KMS-11 (cell line): ENCODE results near the gene TBK1.

Experiments
- H2AFZ ChIP-seq: fragments of 200-600 bp; sonication (generic); 2 replicates; pipeline ENCODE4 v1.6.1; 2016; ENCODE audit warnings: antibody characterized with exemption, mixed run types, low read depth
- H3K27ac ChIP-seq: fragments of 200-600 bp; sonication (generic); 2 replicates; pipeline ENCODE4 v1.6.1; 2016; ENCODE audit warnings: mild to moderate bottlenecking, mixed run types
- H3K27me3 ChIP-seq: fragments of 200-600 bp; sonication (generic); 2 replicates; pipeline ENCODE4 v1.6.1; 2017; ENCODE audit warnings: mild to moderate bottlenecking, low read depth, mixed run types, moderate library complexity; ENCODE audit not compliant: insufficient read depth
- H3K36me3 ChIP-seq: fragments of 200-600 bp; sonication (generic); 2 replicates; pipeline ENCODE4 v1.6.1; 2017; ENCODE audit warnings: mild to moderate bottlenecking, mixed run types; ENCODE audit not compliant: insufficient read depth
- H3K4me1 ChIP-seq: fragments of 200-600 bp; sonication (generic); 2 replicates; pipeline ENCODE4 v1.6.1; 2016; ENCODE audit warnings: mild to moderate bottlenecking, low read depth, mixed run types; ENCODE audit not compliant: poor library complexity, severe bottlenecking
- H3K4me2 ChIP-seq: fragments of 200-600 bp; sonication (generic); 2 replicates; pipeline ENCODE4 v1.7.0; 2016; ENCODE audit warnings: mild to moderate bottlenecking, mixed run types
- H3K4me3 ChIP-seq: fragments of 200-600 bp; sonication (generic); IDR thresholded peaks from 2 replicates; pipeline ENCODE4 v1.6.1; 2017; ENCODE audit warnings: low read depth, low read length, mixed read lengths; ENCODE audit not compliant: insufficient read depth
- H3K79me2 ChIP-seq: fragments of 200-600 bp; sonication (generic); 2 replicates; pipeline ENCODE4 v1.6.1; 2016; ENCODE audit warnings: low read depth, mixed run types; ENCODE audit not compliant: insufficient read depth
- H3K9ac ChIP-seq: fragments of 200-600 bp; sonication (generic); 2 replicates; pipeline ENCODE4 v1.6.1; 2016; ENCODE audit warnings: mild to moderate bottlenecking, mixed run types
- H4K20me1 ChIP-seq: fragments of 200-600 bp; sonication (generic); 2 replicates; pipeline ENCODE4 v1.6.1; 2016; ENCODE audit warnings: mild to moderate bottlenecking, mixed run types; ENCODE audit not compliant: insufficient read depth
- CTCF ChIP-seq: fragments of 200-600 bp; sonication (generic); conservative IDR thresholded peaks from 2 replicates; pipeline ENCODE4 v1.6.1; 2017; ENCODE audit warnings: low read depth, mild to moderate bottlenecking, antibody characterized with exemption, low read length, moderate library complexity, mixed read lengths

The TBK1 gene

GRCh38 chr12:64466178-64466577 lies 14.3 kb downstream of the TBK1 start:
- no peaks in the 10 kb centered on the region for H3K27me3 ChIP-seq
- H2AFZ ChIP-seq: no peak overlapping the region
- no peaks in the 10 kb centered on the region for H3K4me1 ChIP-seq
- H3K79me2 ChIP-seq: peaks cover 15% of the 10 kb centered on the region; the same call in 1 of the 2 replicates
- no peak overlapping the region for H3K4me3 ChIP-seq
- no peak overlapping the region for H3K4me2 ChIP-seq
- no peak overlapping the region for H3K27ac ChIP-seq
- H3K36me3 ChIP-seq: peaks cover 22% of the 10 kb centered on the region; the same call in 1 of the 2 replicates
- H3K9ac ChIP-seq: no peak overlapping the region
- H4K20me1 ChIP-seq: no peaks in the 10 kb centered on the region; the same call in 1 of the 2 replicates
- no peak for TF ChIP-seq CTCF

GRCh38 chr12:64468966-64469365 lies 17.0 kb downstream of the TBK1 start:
- Histone ChIP-seq H3K36me3 (peaks cover 18% of the 10 kb centered on the region; the same call in 1 of the 2 replicates), H2AFZ (no peak overlapping the region), H3K27ac (no peak overlapping the region), H3K4me2 (no peak overlapping the region), H3K27me3 (no peaks in the 10 kb centered on the region), H3K4me1 (no peaks in the 10 kb centered on the region), H3K79me2 (no peaks in the 10 kb centered on the region; the same call in 1 of the 2 replicates), H3K9ac (no peak overlapping the region), H4K20me1 (no peaks in the 10 kb centered on the region; the same call in 1 of the 2 replicates), H3K4me3 (no peak overlapping the region)
- TF ChIP-seq CTCF: no peak

- H4K20me1 ChIP-seq: no peaks in the 10 kb centered on the region; the same call in 1 of the 2 replicates
- H2AFZ ChIP-seq: no peak overlapping the region
- TF ChIP-seq CTCF: no peak
- H3K79me2 ChIP-seq: no peaks in the 10 kb centered on the region; the same call in 1 of the 2 replicates
- peaks cover 19% of the 10 kb centered on the region; the same call in 1 of the 2 replicates for H3K36me3 ChIP-seq
- H3K27me3 ChIP-seq: no peaks in the 10 kb centered on the region
- no peak overlapping the region for H3K9ac ChIP-seq
- no peak overlapping the region for H3K27ac ChIP-seq
- no peak overlapping the region for H3K4me2 ChIP-seq
- H3K4me1 ChIP-seq: no peaks in the 10 kb centered on the region
- no peak overlapping the region for H3K4me3 ChIP-seq
Measured at GRCh38 chr12:64469455-64470142, 17.7 kb downstream of the TBK1 start.

- no peaks in the 10 kb centered on the region for H3K27me3 ChIP-seq
- TF ChIP-seq CTCF: no peak
- no peak overlapping the region for H3K4me2 ChIP-seq
- no peak overlapping the region for H3K4me3 ChIP-seq
- no peaks in the 10 kb centered on the region; the same call in 1 of the 2 replicates for H3K79me2 ChIP-seq
- H3K36me3 ChIP-seq: peaks cover 25% of the 10 kb centered on the region; the same call in 1 of the 2 replicates
- H2AFZ ChIP-seq: no peak overlapping the region
- H4K20me1 ChIP-seq: no peaks in the 10 kb centered on the region
- H3K4me1 ChIP-seq: no peaks in the 10 kb centered on the region
- H3K27ac ChIP-seq: no peak overlapping the region
- H3K9ac ChIP-seq: no peak overlapping the region
Measured at GRCh38 chr12:64470495-64470894, 18.6 kb downstream of the TBK1 start.
